Stomach (tissue), 9 donors: ENCODE data around the gene NXPE4. TPM values are rescaled to one million over a fixed set of nuclear protein-coding genes. Genes with fewer than 3 reads are reported as not detected.

Experiments used
- DNase-seq, 2 donors: peaks; one replicate each; pipeline versions ENCODE4 v3.0.0 to v3.0.0-alpha.2; 2013 to 2019
- H3K27ac ChIP-seq, 5 donors: fragments of 200-600 bp in 4 of 5; sonication (generic) in 4 of 5; one replicate each; pipeline ENCODE4 v1.5.1; 2013 to 2019; ENCODE audit warnings: mild to moderate bottlenecking in 1 of 5, moderate library complexity in 1 of 5
- H3K27me3 ChIP-seq, 3 donors: fragments of 200-600 bp; sonication (generic); one replicate each; pipeline ENCODE4 v1.5.1; 2017 to 2019; ENCODE audit warnings: mixed run types in 1 of 3
- H3K36me3 ChIP-seq, 4 donors: fragments of 200-600 bp; sonication (generic); 1 replicate in 3 of 4; 2 replicates in 1 of 4; pipeline ENCODE4 v1.5.1; 2016 to 2019
- H3K4me1 ChIP-seq, 4 donors: fragments of 200-600 bp; sonication (generic); one replicate each; pipeline ENCODE4 v1.5.1; 2016 to 2019
- H3K4me3 ChIP-seq, 4 donors: fragments of 200-600 bp; sonication (generic) in 3 of 4; one replicate each; pipeline ENCODE4 v1.5.1; 2016 to 2019; ENCODE audit warnings: mild to moderate bottlenecking in 1 of 4
- H3K9me3 ChIP-seq, 4 donors: fragments of 200-600 bp; sonication (generic); one replicate each; pipeline ENCODE4 v1.5.1; 2016 to 2019
- EP300 ChIP-seq: sonication (generic); formaldehyde crosslinking; IDR thresholded peaks from one replicate; pipeline ENCODE4 v1.6.1; 2017; ENCODE audit warnings: antibody characterized with exemption
- POLR2A ChIP-seq, 4 donors: fragments of 450-650 bp; IDR thresholded peaks; one replicate each; pipeline ENCODE4 v1.6.1; 2016; ENCODE audit warnings: antibody characterized with exemption in 4 of 4, control low read depth in 2 of 4, mild to moderate bottlenecking in 1 of 4, moderate library complexity in 1 of 4
- POLR2AphosphoS5 ChIP-seq, 3 donors: sonication (generic); formaldehyde crosslinking; IDR thresholded peaks; one replicate each; pipeline ENCODE4 v1.6.1; 2016; ENCODE audit warnings: antibody characterized with exemption in 3 of 3
- WGBS, 5 donors: extraction: QIAGEN DNeasy Blood & Tissue Kit in 3 of 5; methylation state at CpG; one replicate each; pipeline versions ENCODE4 v1.1.5 to v1.1.7; 2013 to 2018; 5-methylcytosine and 5-hydroxymethylcytosine counted together
- intact Hi-C: fragments of 100-400 bp; cut with DNase I; formaldehyde crosslinking; loops from one replicate; pipeline ENCODE4 v1.15.1; 2023; ENCODE audit warnings: low total_unique reads
- polyA plus RNA-seq, 3 donors: library from polyadenylated mRNA; stranded (reverse); fragments of 200-250 nt; gene quantifications; one replicate each; pipeline ENCODE4 v1.2.3, GENCODE V29; 2013
- total RNA-seq, 5 donors: library from RNA; depleted of rRNA; stranded (reverse); fragments of >200 nt; gene quantifications; one replicate each; pipeline versions ENCODE4 v1.1.0 to v1.2.3, GENCODE V29; 2014 to 2016
- TF ChIP-seq, protein P1 (sequence below), 7 experiments: fragments of 450-650 bp in 4 of 7; fragments of 200-600 bp in 3 of 7; sonication (generic) in 3 of 7; IDR thresholded peaks; one replicate each; pipeline ENCODE4 v1.5.1; 2016 to 2019; ENCODE audit warnings: antibody characterized with exemption in 7 of 7, control low read depth in 2 of 7, mild to moderate bottlenecking in 1 of 7
- donor health status: healthy with polysubstance abuse.
- donor health status: Bipolar disorder and iron deficiency.
- donor health status: healthy.

The NXPE4 gene
- total and polyA plus RNA-seq, 8 donors: 24.3 TPM; not detected in 7

DNA sequence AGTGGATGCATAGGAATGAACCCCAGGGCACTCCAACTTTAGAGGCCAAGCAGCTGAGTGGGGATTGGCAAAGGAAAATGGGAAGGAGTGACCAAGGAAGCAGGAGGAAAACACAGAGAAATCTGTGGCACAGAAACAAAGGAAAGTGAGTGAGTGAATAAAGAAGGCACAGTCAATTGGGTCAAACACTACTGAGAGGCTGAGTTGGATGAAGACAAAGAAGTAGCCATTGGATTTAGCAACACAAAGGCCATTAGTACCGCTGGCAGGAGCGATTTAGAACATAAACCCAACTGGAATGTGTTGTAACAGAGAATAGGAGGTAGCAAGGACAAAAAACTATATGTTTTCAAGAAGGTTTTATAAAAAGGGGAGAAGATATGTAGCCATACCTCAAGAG is 29.3 kb downstream of the NXPE4 start:
- Histone ChIP-seq H3K27ac (no peak overlapping the region), H3K9me3 (no peaks in the 10 kb centered on the region), H3K4me3 (no peak overlapping the region), H3K36me3 (no peaks in the 10 kb centered on the region), H3K4me1 (no peaks in the 10 kb centered on the region), H3K27me3 (no peaks in the 10 kb centered on the region)
- no peak for DNase-seq
- TF ChIP-seq, protein P1, sequence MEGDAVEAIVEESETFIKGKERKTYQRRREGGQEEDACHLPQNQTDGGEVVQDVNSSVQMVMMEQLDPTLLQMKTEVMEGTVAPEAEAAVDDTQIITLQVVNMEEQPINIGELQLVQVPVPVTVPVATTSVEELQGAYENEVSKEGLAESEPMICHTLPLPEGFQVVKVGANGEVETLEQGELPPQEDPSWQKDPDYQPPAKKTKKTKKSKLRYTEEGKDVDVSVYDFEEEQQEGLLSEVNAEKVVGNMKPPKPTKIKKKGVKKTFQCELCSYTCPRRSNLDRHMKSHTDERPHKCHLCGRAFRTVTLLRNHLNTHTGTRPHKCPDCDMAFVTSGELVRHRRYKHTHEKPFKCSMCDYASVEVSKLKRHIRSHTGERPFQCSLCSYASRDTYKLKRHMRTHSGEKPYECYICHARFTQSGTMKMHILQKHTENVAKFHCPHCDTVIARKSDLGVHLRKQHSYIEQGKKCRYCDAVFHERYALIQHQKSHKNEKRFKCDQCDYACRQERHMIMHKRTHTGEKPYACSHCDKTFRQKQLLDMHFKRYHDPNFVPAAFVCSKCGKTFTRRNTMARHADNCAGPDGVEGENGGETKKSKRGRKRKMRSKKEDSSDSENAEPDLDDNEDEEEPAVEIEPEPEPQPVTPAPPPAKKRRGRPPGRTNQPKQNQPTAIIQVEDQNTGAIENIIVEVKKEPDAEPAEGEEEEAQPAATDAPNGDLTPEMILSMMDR (IDR thresholded peaks at IDR 0.05): no peak
- TF ChIP-seq POLR2A (IDR thresholded peaks at IDR 0.05) (no peak), POLR2AphosphoS5 (IDR thresholded peaks at IDR 0.05) (no peak), EP300 (no peak)
- whole genome bisulfite sequencing, 5 donors: 40 to 67% (median 52%) methylated on average over 2 of the region's 2 CpGs
- intact Hi-C loops: no loop called here

DNA sequence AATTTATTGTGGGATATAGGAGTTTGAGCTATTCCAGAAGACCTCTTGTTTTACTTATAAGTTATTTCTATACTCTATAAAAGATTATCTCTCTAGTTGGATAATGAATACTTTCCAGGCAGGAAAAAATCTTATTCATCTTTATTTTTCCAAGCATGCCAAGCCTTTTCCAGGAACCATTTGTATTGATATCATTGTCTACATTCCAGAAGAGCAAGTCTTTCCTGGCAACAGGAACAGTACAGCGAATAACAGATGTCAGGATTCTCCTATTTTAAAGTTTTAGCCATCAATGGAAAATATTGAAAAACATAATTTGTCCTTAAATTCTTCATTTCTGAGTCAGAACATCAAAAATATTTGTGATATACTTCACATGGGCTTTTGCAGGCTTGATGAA is 30.8 kb downstream of the NXPE4 start:
- TF ChIP-seq EP300: no peak
- no peak for TF ChIP-seq POLR2AphosphoS5 (IDR thresholded peaks at IDR 0.05)
- TF ChIP-seq, protein P1 (IDR thresholded peaks at IDR 0.05): no peak
- no peak for TF ChIP-seq POLR2A (IDR thresholded peaks at IDR 0.05)
- H3K4me3 ChIP-seq: no peak overlapping the region
- DNase-seq: peak in 1 of 2 donors; percentile 4
- 70 to 79% (median 75%) methylated on average over 1 of the region's 1 CpG for WGBS, 5 donors
- H3K9me3 ChIP-seq: no peaks in the 10 kb centered on the region
- H3K4me1 ChIP-seq: no peaks in the 10 kb centered on the region
- no peaks in the 10 kb centered on the region for H3K36me3 ChIP-seq
- H3K27me3 ChIP-seq: no peaks in the 10 kb centered on the region
- no peak overlapping the region for H3K27ac ChIP-seq
- intact Hi-C loops: no loop called here

DNA sequence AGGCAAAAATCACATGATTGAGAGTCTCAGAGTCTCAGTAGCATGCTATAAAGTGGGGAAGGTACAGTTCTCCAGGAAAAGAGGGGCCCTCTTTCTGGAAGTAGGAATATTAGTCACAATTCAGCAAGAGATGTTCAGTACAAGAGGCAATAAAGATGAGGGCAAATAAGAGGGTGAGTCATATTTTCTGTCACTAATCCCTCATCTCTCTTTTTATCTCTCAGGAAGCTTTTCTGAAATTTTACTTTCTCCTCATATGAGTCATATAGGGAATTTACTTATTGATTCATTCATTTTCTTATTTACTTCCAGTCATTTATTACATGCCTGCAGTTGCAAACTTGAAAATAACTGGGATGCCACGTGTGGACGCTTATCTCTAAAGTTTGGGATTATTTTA is 32.5 kb downstream of the NXPE4 start:
- no peak for DNase-seq

DNA sequence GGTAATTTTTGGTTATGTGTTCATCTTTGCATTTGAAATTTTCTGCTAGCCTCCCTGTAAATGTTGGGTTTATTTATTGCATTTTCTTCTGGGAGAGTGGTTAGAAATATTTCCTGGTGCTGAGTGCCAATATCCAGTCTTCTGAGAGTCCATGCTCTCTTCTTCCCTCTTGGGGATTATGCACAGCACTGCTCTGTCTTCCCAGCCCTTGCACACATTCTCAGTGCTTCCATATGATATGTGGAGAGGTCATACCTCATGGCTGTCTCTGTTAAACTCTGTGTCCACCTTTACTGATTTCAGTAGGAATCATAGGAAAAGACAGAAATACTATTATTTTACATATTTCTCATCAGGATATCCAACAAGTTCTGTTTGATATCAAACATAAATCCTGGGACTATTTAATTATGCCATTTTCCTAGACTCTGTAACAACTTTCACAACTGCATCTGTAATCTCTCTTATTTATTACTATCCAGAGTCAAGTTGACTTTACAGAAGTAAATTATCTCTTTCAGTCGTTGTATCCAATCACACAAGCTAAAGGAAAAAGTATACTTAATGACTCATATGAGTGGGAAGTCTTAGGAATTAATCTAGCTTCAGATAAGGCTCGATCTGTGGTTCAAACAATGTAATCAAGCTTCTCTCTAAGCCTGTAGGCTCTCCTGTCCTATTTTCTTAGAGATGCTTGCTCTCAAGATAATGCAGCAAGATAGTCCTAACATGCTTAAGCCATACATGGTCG is 33.2 kb downstream of the NXPE4 start:
- Histone ChIP-seq H3K4me3 (no peak overlapping the region), H3K9me3 (no peaks in the 10 kb centered on the region), H3K4me1 (no peaks in the 10 kb centered on the region), H3K27me3 (no peaks in the 10 kb centered on the region), H3K36me3 (no peaks in the 10 kb centered on the region), H3K27ac (no peak overlapping the region)
- WGBS, 5 donors: 10 to 21% (median 16%) methylated on average over 3 of the region's 3 CpGs
- intact Hi-C loops: no loop called here
- DNase-seq: no peak
- TF ChIP-seq EP300 (no peak), POLR2AphosphoS5 (IDR thresholded peaks at IDR 0.05) (no peak), POLR2A (IDR thresholded peaks at IDR 0.05) (no peak)
- TF ChIP-seq, protein P1 (IDR thresholded peaks at IDR 0.05): no peak

More for the DNA sequence above, 32.5 kb downstream of the NXPE4 start:
- Histone ChIP-seq H3K27ac (no peak overlapping the region), H3K36me3 (no peaks in the 10 kb centered on the region), H3K4me3 (no peak overlapping the region), H3K4me1 (no peaks in the 10 kb centered on the region), H3K9me3 (no peaks in the 10 kb centered on the region), H3K27me3 (no peaks in the 10 kb centered on the region)
- intact Hi-C loops: no loop called here
- TF ChIP-seq, protein P1 (IDR thresholded peaks at IDR 0.05): no peak
- TF ChIP-seq POLR2A (IDR thresholded peaks at IDR 0.05) (no peak), POLR2AphosphoS5 (IDR thresholded peaks at IDR 0.05) (no peak), EP300 (no peak)
- WGBS, 5 donors: 61 to 75% (median 68%) methylated on average over 2 of the region's 2 CpGs
